Thoracic aorta (tissue), 2 donors: ENCODE measurements around the gene CTH. TPM values are rescaled to one million over a fixed set of nuclear protein-coding genes. Genes with fewer than 3 reads are reported as not detected.

Experiments used
- ATAC-seq: fragments of 150-250 bp; one replicate; pipeline ENCODE4 v1.8.0; 2017; ENCODE audit warnings: low read depth; ENCODE audit not compliant: insufficient number of reproducible peaks, low FRiP score
- DNase-seq: peaks from one replicate; pipeline ENCODE4 v3.0.0-alpha.2; 2020; ENCODE audit warnings: low spot score
- H3K27ac ChIP-seq, 2 donors: fragments of 200-600 bp; sonication (generic); 1 replicate in 1 of 2; 2 replicates in 1 of 2; pipeline ENCODE4 v1.5.1; 2016; ENCODE audit warnings: mild to moderate bottlenecking in 2 of 2, moderate library complexity in 2 of 2
- H3K27me3 ChIP-seq: fragments of 200-600 bp; sonication (generic); replicated peaks from 2 replicates; pipeline ENCODE4 v1.6.0; 2016; ENCODE audit warnings: mild to moderate bottlenecking; ENCODE audit not compliant: insufficient read depth
- H3K36me3 ChIP-seq: fragments of 200-600 bp; sonication (generic); one replicate; pipeline ENCODE4 v1.5.1; 2016
- H3K4me1 ChIP-seq, 2 donors: fragments of 200-600 bp; sonication (generic); 1 replicate in 1 of 2; 2 replicates in 1 of 2; pipeline versions ENCODE4 v1.5.1 to v1.6.0; 2016; ENCODE audit warnings: low read depth in 2 of 2, mild to moderate bottlenecking in 1 of 2; ENCODE audit not compliant: control insufficient read depth in 1 of 2
- H3K4me3 ChIP-seq: fragments of 200-600 bp; sonication (generic); 2 replicates; pipeline ENCODE4 v1.5.1; 2016; ENCODE audit warnings: mild to moderate bottlenecking
- H3K9me3 ChIP-seq: fragments of 200-600 bp; sonication (generic); 2 replicates; pipeline ENCODE4 v1.5.1; 2016
- total RNA-seq, 2 donors: library from RNA; depleted of rRNA; stranded (reverse); fragments of >200 nt; gene quantifications; one replicate each; pipeline versions ENCODE4 v1.1.0 to v1.2.3, GENCODE V29; 2016
- TF ChIP-seq, protein P1 (sequence below): fragments of 200-600 bp; sonication (generic); IDR thresholded peaks from one replicate; pipeline ENCODE4 v1.5.1; 2019; ENCODE audit warnings: antibody characterized with exemption

The CTH gene
- total RNA-seq, 2 donors from 2014 or later: 0.81 to 4.4 TPM

DNA sequence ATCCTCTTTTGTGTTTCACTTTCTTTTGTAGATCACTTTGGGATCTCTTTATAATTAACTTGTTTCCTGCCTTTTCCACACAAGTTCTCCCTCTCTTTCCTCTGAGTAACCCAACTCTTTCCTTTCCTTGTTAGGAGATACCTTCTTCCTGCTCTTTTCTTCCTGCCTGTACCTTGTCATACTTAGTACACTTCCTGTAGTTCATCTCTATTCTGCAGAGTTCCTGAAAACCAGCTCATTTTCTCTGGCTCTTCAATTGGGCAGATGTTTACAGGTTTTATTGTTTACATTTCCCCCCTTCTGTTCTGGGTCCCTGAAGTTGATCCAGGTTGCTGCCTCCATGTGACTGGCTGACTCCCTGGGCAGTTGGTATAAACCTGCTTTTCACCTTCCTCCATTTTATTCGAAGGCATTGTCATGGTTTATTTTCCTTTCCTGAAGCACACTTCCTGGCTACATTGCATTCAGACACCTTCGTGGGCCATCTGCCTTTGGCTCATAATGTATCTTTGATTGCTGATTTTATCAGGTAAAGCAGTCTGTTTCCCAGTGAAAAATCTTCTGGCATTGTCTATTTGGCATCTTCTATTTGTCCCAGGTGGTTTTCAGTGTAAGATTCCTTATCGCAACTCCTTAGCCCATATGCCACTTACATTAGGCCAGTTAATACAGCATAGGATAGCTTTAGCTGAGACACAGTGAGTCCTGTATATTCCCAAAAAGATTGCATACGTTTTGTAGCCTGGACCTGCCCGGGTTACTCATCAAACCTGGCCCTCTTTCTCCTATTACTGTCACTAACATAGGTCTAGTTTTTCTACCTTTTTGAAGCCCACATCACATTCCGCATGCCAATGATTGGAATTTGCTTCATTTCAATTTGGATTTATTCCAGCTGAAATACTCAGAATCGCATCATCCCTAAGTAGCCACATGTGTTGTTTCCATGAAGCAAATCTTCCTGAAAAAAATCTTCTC, 15.4 kb downstream of the CTH start:
- no peak for DNase-seq
- Histone ChIP-seq H3K4me1 (no peaks in the 10 kb centered on the region), H3K4me3 (no peak overlapping the region), H3K27me3 (no peaks in the 10 kb centered on the region), H3K9me3 (no peaks in the 10 kb centered on the region), H3K27ac (no peak overlapping the region), H3K36me3 (peaks cover 4% of the 10 kb centered on the region)
- TF ChIP-seq, protein P1, sequence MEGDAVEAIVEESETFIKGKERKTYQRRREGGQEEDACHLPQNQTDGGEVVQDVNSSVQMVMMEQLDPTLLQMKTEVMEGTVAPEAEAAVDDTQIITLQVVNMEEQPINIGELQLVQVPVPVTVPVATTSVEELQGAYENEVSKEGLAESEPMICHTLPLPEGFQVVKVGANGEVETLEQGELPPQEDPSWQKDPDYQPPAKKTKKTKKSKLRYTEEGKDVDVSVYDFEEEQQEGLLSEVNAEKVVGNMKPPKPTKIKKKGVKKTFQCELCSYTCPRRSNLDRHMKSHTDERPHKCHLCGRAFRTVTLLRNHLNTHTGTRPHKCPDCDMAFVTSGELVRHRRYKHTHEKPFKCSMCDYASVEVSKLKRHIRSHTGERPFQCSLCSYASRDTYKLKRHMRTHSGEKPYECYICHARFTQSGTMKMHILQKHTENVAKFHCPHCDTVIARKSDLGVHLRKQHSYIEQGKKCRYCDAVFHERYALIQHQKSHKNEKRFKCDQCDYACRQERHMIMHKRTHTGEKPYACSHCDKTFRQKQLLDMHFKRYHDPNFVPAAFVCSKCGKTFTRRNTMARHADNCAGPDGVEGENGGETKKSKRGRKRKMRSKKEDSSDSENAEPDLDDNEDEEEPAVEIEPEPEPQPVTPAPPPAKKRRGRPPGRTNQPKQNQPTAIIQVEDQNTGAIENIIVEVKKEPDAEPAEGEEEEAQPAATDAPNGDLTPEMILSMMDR: no peak
- no peak for ATAC-seq

DNA sequence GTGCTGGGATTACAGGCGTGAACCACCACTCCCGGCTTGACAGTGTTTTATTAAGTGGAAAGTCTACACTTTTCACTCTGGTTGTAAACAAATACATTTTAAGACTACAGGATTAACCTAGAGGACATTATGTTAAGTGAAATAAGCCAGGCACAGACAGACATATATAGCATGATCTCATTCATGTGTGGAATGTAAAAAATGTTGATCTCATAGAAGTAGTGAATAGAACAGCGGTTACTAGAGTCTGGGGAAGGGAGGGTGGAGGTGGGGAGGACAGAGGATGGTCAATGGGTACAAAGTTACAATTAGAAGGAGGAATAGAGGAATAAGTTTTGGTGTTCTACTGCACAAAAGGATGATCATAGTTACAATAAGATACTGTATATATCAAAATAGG, 16.9 kb downstream of the CTH start:
- DNase-seq (no peak), ATAC-seq (no peak)
- Histone ChIP-seq H3K27ac (no peak overlapping the region), H3K9me3 (no peaks in the 10 kb centered on the region), H3K4me3 (no peak overlapping the region), H3K27me3 (no peaks in the 10 kb centered on the region), H3K36me3 (peaks cover 8% of the 10 kb centered on the region), H3K4me1 (no peaks in the 10 kb centered on the region)
- TF ChIP-seq, protein P1: no peak

DNA sequence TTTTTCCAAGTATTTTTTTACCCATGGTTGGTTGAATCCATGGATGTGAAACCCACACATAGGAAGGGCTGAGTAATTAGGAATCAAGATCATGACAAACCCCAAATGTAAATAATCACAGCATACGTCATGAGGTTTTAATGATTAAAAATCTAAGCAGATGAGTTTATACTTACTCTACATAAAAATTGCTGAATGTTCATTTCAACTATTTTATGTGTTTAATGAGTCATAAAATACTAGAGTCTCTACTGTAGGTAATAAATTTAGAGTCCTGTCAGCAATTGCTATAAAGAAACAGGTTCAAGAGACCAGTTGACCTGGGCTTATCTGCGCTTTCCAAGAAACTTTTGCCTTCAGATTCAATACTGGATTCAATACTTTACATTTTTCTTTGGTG, 18.2 kb downstream of the CTH start:
- no peak for ATAC-seq
- H3K36me3 ChIP-seq: peaks cover 9% of the 10 kb centered on the region
- no peaks in the 10 kb centered on the region for H3K27me3 ChIP-seq
- TF ChIP-seq, protein P1: no peak
- DNase-seq: no peak
- H3K9me3 ChIP-seq: no peaks in the 10 kb centered on the region
- no peak overlapping the region for H3K27ac ChIP-seq
- no peak overlapping the region for H3K4me3 ChIP-seq
- no peaks in the 10 kb centered on the region for H3K4me1 ChIP-seq

DNA sequence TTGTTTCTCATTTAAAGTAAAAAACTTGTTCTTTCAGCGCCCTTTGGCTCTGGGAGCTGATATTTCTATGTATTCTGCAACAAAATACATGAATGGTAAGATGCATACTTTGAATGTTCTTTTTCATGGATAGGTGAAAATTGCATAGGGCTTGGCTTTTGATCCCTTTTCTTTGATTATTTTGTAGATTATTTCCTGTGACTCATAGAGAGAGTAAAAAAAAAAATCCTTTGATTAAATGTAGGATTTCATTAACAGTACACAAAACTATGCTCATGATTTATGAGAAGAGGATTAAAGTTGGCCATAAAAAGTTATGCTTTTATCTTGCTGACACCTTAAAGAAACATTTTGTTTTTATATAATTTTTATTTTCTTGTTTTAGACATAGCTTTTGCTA, 18.7 kb downstream of the CTH start:
- Histone ChIP-seq H3K4me3 (no peak overlapping the region), H3K27ac (no peak overlapping the region), H3K36me3 (peaks cover 9% of the 10 kb centered on the region), H3K9me3 (no peaks in the 10 kb centered on the region), H3K27me3 (no peaks in the 10 kb centered on the region), H3K4me1 (no peaks in the 10 kb centered on the region)
- TF ChIP-seq, protein P1: no peak
- ATAC-seq (no peak), DNase-seq (no peak)

DNA sequence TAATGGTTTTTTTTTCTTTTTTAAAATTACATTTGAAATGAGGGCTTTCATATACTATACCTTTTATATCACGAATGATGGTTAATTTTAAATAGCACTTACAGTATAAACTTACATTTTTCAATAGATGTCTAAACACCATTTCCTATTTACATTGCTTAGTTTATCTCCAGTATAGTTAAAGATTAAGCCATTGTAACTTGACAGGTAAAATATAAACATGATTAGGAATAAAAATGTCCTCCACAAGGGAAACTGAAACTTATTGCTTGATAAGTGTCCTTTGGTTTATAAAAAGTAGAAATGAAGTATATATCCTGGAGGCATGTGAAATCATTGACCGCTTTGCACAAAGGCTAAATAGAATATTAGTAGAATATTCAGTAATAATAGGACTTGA, 20.2 kb downstream of the CTH start:
- no peak overlapping the region for H3K4me3 ChIP-seq
- H3K27ac ChIP-seq: no peak overlapping the region
- H3K4me1 ChIP-seq: no peaks in the 10 kb centered on the region
- H3K36me3 ChIP-seq: peaks cover 9% of the 10 kb centered on the region
- H3K27me3 ChIP-seq: no peaks in the 10 kb centered on the region
- DNase-seq (no peak), ATAC-seq (no peak)
- no peaks in the 10 kb centered on the region for H3K9me3 ChIP-seq
- TF ChIP-seq, protein P1: no peak
